A673 (cell line): Measurements from ENCODE around the gene WFDC5.

ENCODE experiments used
- CTCF ChIP-seq: fragments of 300-800, 200-600 bp; sonication (generic); conservative IDR thresholded peaks from 2 replicates; pipeline ENCODE4 v1.5.1; 2017; ENCODE audit warnings: low read depth, mild to moderate bottlenecking, antibody characterized with exemption, low read length, moderate library complexity, mixed read lengths
- EZH2 ChIP-seq: fragments of 200-600 bp; sonication (generic); IDR thresholded peaks from 2 replicates; pipeline ENCODE4 v1.6.1; 2017; ENCODE audit warnings: borderline replicate concordance, low read depth, mild to moderate bottlenecking, mixed read lengths, antibody characterized with exemption, low read length; ENCODE audit not compliant: poor library complexity, severe bottlenecking

GRCh38 chr20:45115386-45115774, 406 bp upstream of the WFDC5 start:
- TF ChIP-seq CTCF, result no peak
- no peak for TF ChIP-seq EZH2
